ENCODE data around the gene FMN1.

Gene FMN1

DNA sequence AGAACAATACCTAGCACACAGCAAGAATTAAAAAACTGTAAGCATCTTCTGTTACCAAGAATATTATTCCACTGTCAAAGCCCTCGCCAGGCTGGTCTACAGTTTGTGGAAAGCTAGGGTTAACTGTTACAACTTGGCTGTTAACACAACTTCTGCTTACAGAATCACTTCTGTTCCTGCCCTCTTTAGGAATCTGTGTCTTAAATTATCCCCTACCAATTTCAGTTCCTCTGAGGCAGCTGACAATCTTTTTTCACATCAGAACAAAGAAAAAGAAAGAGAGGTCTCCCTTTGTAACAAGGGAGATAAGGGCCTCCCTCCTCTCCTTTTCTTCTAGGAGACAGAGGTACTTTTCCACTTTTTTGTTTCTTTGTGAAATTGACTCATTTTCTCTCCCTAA lies 188.9 kb downstream of the FMN1 start:
- DNase-seq: no peak

DNA sequence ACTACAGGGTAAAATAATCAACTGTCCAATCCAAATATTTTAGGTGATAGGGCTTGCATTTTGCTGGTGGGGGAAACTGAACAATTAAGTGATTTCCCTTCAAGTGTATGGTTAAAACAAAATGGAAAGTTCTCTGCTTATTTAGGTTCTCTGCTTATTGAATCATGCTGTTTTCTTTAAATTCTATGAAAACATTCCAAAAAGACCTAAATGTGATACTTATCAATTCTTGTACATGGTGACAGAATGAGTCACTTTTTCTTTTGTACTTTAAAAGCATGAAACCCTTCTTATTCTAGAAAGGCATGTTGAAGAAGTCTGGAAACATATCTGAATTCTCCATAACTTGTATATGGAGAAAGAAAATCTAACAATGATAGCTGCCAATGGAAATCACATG lies 192.6 kb downstream of the FMN1 start:
- no peak for DNase-seq

GRCh38 chr15:32998979-32999672 lies 195.4 kb downstream of the FMN1 start:
- no peak for DNase-seq

- no peak for DNase-seq
Observed at GRCh38 chr15:32998182-32998581, 196.3 kb downstream of the FMN1 start.

DNA sequence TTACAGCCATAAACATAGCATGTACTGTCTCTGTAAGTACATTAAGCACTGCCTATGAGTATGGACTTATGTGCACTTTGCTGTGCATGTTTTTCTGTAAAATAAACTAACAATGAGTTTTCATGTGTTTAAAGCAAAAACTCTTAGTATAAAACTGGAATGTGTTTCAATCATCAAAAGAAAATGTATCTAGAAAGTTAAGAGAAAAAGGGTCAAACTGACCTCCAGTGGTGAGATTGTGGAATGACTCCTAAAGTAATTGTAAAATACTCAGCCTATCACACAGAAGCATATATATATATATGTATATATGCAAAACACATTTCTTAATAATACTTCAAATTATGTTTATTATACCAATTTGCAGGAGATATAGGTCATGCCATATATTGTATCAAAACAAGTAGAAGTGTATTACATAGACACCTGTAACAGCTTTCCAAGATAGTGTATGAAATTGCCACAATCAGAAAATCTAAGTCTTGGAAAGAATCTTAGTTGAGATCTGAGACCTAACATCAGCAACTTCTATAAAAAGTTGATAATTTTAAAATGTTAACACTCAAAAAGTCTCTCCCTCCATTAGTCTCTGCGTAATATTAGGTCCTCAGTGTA lies 199.6 kb downstream of the FMN1 start:
- no peak for DNase-seq

- DNase-seq: no peak
Observed at GRCh38 chr15:32993285-32993684, 201.2 kb downstream of the FMN1 start.

- no peak for DNase-seq
Observed at GRCh38 chr15:32991619-32992111, 202.8 kb downstream of the FMN1 start.

GRCh38 chr15:32990071-32990470 lies 204.4 kb downstream of the FMN1 start:
- no peak for DNase-seq

DNA sequence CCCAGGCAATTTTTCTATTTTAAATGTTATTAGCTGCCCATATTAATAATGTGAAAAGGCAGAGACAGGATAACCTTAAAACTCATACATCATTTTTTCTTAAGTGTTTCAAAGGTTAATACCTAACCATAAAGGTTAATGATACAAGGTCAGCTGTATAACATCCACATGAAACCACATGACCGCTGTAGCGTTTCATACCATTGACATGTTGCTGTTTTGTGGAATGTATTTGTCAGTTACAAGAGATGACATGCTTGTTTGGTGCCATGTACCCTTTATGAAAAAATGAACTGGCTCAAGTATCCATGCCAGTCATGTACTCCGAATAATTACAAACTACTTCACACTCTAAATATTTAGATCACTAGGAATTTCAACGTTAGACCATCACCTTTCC lies 207.4 kb downstream of the FMN1 start:
- DNase-seq: no peak

DNA sequence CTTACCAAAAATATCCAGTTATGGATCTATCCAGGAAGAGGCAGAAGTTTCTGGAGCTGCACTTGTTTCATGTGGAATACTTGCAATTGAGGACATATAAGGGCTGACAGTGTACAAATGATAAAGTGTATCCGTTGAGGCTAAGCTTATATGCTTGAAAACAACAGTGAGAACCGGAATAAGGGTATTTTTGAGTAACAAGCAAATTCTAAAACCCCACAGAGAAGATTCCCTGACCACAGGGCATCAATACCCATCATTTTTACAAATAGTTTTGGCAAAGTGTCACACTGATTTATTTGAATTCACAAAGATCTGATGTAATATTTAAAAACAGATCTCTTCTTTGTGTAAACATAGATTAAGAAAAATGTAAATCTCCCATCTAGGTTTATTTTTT lies 208.4 kb downstream of the FMN1 start:
- no peak for DNase-seq

- no peak for DNase-seq
Observed at GRCh38 chr15:32983679-32984078, 210.8 kb downstream of the FMN1 start.

DNA sequence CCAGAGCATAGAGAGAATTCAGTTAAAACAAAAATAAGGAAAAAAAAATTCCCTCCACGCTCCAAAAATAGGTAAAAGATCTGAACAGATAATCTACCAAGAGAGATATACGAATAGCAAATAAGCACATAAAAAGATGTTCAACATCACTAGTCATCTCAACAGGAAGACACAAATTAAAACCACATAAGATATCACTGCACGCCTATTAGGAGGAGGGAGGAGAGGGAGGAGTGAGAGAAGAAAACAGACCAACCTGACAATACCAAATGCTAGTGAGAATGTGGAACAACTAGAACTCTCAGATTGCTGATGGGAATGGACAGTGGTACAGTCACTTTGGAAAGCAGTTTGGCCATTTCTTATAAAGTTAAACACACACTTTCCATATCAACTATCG lies 212.5 kb downstream of the FMN1 start:
- no peak for DNase-seq

DNA sequence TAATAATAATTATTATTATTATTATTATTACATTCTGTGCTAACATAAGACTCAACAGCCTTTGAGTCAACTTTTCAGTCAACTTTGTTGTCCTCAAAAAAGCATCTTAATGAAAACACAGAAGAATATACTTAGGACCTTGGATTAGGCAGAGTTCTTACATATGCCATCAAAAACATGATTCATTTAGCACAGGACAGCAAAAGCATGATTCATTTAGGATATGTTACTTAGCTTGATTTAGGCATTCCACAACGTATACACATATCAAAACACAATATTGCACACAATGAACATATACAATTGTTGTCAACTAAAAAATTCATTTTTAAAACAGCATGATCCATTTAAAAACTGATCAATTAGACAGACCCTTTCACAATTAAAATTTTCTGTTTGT lies 213.0 kb downstream of the FMN1 start:
- no peak for DNase-seq

GRCh38 chr15:32979710-32980109 lies 214.8 kb downstream of the FMN1 start:
- no peak for DNase-seq

DNA sequence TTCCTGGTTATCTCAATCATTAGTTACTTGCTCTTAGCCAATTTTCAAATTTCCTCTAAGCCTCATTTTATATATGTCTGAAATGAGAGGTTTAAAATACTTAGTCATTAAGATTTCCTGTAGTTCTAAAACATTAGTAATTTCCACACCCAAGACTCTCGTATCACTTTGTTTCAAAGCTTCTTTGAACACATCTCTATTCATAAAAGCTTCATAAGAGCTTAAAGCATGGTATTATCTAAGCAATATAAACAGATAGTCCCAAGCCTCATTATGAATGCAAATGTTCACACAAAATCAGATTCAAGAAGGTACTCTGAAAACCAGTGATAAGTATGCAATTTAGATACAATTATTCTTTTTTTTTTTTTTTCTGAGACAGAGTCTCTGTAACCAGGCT lies 217.0 kb downstream of the FMN1 start:
- no peak for DNase-seq

- DNase-seq: no peak
Observed at GRCh38 chr15:32974691-32975090, 219.8 kb downstream of the FMN1 start.

DNA sequence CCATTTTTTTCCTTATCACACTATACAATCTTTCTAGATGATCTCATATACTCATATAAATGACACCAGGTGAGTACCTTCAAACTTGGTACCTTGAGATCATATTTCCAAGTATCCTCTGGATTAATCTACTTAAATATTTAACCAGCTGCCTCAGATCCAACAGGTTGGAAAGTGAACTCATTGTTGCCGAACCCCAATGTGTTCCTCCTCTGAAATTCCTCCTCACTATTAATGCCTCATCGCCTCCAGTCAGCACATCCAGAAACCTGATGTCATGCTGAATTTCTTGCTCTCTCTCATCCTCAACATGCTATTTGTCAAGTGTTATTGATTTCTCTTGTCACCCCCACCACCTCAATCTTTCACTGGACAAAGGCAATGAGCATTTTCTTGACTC lies 221.8 kb downstream of the FMN1 start:
- no peak for DNase-seq

- no peak for DNase-seq
Observed at GRCh38 chr15:32970847-32971246, 223.7 kb downstream of the FMN1 start.

- DNase-seq: no peak
Observed at GRCh38 chr15:32967521-32967920, 227.0 kb downstream of the FMN1 start.

DNA sequence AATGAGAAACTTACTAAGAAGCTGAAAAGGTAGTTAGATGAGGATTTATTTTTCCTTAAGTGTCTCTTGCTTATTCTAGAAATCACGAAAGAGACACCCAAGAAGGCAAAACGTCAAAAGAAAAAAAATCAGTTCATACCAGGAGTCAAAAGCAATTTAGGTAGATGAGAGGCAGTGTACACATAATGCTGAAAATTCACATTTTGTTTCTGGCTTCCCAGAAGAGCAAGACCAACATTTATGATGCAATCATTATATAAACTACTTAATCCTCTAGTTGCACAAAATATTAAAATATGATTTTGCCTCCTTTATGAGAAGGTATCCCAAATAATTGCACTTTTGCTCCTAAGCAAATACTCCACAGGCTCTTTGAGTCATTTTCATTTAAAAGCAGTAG lies 228.0 kb downstream of the FMN1 start:
- no peak for DNase-seq

DNA sequence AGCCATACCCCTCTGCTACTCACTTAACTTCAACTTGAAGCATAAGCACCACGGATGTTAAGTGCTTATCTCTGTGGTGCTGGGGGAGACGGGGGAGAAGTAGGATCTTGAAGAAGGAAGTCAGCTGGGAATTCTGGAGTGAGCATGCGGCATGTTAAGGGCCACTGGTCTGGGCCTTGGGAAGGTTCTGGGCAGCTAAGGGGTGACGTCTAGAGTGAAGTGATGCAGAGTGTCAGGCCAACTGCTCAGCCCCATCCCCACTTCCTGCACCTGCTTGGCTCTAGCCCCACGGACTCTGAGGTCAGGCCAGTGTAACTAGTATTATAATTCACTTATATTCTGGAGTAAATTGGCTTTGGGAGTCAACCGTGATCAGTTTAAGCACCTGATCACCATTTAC lies 228.6 kb downstream of the FMN1 start:
- no peak for DNase-seq

DNA sequence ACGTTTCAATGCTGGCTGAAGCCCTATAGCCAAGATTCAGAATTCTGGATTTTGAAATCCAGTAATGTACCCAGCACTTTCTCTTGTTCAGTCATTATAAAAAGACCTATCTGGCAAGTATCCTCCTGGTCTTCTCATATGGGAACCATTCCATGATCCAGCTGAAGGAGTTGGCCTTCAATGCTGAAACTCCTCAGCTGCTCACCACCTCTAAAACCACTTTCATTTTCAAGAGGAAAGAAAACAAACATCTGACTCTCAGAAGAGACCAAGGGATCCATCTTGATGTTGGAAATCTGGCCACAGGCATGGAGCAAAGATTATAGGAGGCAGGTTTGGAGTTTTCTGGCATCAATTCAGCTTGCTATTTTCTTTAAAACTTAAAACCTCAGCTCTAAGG lies 235.4 kb downstream of the FMN1 start:
- DNase-seq: no peak

GRCh38 chr15:32957219-32957618 lies 237.3 kb downstream of the FMN1 start:
- no peak for DNase-seq

GRCh38 chr15:32956711-32957110 lies 237.8 kb downstream of the FMN1 start:
- DNase-seq: no peak

GRCh38 chr15:32956006-32956405 lies 238.5 kb downstream of the FMN1 start:
- DNase-seq: no peak

Data from activated CD8-positive, alpha-beta memory T cell treated with anti-CD3 and anti-CD28 coated beads for 24 hours (primary cell).